Stimulated activated CD4-positive, alpha-beta T cell treated with anti-CD3 and anti-CD28 coated beads, Interleukin-15, amount 100 ng/mL, for 24 hours (primary cell): ENCODE measurements around the gene RIMS4.

Experiments used
- DNase-seq: peaks from one replicate; pipeline ENCODE4 v3.0.0-alpha.2; 2020

Gene RIMS4

DNA sequence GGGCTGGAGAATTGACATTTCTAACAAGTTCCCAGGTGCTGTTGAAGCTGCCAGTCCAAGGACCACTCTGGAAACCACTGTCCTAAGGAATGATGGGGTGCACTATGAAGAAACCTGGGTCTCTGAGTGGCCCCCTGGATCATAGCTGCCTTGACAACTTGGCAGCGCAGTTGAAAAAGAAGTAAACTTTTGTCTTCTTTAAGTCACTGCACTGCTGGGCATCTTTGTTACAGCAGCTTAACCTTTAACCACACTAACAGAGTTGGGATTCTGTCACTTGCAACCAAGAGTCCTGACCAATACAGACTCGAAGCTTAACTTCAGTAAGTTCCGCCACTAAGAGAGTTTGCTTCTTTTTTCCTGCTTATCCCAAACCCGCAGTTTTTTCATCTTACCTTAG is 73.2 kb downstream of the RIMS4 start:
- DNase-seq, result no peak

GRCh38 chr20:44736170-44737021 is 74.0 kb downstream of the RIMS4 start:
- peak; percentile 31 for DNase-seq

- DNase-seq, result no peak
Observed at GRCh38 chr20:44735816-44736169, 74.6 kb downstream of the RIMS4 start.

DNA sequence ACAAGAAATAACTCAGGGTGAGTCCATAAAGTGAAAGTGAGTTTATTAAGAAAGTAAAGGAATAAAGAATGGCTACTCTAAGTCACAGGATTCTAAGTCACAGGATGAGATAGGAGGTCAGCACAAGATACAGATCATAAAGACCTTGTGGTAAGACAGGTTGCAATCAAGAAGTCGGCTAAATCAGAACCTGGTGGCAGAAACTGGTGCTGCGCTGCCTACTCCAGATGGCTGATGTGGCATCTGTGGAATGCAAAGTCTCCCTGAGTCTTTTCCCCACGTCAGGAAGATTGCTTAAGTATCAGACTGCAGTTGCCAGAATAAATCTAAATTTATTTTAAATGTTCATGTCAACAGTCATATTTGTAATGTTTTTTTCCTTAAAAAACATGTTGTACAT is 75.4 kb downstream of the RIMS4 start:
- no peak for DNase-seq

DNA sequence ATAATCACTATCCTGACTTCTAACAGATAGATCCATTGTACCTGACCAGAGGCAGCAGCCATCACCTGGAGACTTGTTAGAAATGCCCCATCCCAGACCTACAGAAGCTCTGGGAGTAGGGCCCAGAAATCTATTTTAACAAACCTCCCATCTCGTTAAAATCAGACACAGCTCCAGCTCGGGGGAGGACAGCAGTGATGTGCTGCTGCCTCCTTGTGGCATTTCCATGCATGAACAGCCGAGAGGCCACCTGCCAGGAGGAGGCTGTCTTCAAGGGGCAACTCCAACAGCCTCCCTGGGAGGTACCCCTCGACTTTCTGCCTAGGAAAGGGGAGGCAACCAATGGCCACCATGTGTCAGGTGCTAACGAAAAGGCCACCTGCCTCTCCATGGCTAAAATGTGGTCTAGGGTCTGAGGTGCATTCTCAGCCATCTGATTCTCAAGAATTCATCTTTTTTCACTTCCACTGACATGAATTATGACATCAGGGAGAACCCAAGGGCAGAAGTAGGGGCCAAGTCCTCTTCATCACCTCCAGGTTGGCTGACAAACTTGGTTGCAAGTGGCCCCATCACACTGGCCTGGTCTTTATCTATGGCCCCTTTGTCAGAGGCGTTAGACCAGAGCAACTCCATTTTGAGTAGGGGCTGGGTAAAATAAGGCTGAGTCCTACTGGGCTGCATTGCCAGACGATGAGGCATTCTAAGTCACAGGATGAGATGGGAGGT is 76.8 kb downstream of the RIMS4 start:
- DNase-seq, result peak; percentile 69

- no peak for DNase-seq
Observed at GRCh38 chr20:44732327-44732726, 78.0 kb downstream of the RIMS4 start.

DNA sequence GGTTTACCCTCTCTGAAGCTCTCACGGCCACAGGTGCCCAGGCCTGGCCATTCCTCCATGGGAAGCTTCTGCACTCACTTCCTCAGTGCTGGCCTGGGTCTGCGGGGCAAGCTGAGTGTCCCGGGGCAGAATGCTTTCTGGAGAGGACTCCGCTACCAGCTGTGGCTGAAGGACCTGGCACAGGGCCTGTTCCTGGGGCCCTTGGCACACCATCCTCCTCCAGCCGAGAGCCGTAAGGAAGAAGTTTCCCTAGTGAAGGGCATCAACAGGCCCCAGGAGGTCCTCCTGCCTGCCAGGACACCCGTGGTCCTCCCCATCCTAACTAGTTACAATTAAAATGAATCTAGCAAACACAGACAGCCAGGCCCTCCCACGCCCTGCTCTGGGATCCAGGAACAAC is 78.7 kb downstream of the RIMS4 start:
- no peak for DNase-seq

DNA sequence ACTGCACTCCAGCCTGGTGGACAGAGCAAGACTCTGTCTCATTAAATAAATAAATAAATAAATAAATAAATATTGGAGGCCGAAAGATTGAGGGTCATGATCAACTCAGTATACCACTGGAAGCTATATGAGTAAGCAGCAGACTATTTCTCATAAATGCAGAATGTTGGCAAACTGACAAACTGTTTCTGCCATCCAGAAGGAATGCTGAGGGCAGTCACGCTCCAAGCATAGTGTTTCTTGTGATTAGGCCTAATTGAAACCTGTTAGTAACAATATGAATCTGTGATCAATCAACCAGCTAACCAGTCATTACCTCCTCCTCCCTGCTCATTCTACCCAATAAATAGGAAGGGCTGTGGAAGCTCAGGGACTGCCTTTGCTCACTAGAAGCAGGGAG is 79.9 kb downstream of the RIMS4 start:
- no peak for DNase-seq

DNA sequence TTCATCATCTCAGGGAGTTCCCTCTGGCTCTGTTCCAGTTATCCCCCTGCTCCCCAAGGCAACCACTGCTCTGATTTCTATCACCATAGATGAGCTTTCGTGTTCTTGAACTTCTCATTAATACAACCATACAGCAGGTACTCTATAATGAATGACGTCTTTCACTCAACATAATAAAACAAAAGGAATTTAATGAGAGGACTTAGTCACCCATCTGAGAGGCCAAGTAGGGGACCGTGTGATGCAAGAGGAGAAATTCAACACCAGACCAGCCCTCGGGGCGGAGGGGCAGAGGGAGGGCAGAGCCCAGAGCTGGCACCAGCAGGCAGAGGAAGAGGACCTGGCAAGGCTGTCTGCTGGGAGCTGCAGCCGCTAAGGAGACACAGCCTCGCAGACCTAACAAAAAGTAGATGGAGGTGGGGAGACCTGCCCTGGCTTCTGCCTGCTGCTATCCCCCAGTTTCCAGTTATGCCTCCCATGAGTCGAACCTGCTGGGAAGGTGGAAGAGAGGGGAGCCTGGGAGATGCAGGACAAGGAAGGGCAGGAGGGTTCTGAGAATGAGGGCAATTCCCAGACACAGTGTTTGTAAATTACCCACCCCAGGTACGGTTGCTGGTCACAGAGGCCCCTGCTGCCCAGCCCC is 81.4 kb downstream of the RIMS4 start:
- no peak for DNase-seq

GRCh38 chr20:44727651-44728050 is 82.7 kb downstream of the RIMS4 start:
- DNase-seq, result no peak

GRCh38 chr20:44727039-44727438 is 83.3 kb downstream of the RIMS4 start:
- no peak for DNase-seq

- DNase-seq, result no peak
Observed at GRCh38 chr20:44725837-44726236, 84.5 kb downstream of the RIMS4 start.

DNA sequence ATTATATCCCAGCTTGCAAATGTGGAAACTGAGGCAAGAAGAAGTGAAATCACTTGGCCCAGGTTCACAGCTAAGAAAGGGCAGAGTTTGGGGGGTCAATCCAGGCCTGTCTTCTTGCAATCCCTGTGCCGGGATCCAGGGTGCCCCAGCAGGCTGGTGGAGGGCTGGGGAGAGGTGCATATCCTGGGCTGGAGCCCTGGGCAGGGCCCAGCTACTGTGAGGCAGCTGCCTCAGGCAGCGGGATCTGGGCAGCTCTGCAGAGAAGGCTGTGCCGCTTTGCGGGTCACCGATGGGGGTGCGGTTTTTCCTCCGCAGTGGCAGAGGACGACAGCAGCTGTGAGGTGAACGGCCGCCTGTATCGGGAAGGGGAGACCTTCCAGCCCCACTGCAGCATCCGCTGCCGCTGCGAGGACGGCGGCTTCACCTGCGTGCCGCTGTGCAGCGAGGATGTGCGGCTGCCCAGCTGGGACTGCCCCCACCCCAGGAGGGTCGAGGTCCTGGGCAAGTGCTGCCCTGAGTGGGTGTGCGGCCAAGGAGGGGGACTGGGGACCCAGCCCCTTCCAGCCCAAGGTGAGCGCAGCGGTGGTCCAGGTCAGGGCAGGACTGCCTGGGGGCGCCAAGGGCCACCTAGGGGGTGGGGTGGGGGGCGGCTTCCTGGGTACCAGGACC is 85.8 kb downstream of the RIMS4 start:
- DNase-seq, result no peak

DNA sequence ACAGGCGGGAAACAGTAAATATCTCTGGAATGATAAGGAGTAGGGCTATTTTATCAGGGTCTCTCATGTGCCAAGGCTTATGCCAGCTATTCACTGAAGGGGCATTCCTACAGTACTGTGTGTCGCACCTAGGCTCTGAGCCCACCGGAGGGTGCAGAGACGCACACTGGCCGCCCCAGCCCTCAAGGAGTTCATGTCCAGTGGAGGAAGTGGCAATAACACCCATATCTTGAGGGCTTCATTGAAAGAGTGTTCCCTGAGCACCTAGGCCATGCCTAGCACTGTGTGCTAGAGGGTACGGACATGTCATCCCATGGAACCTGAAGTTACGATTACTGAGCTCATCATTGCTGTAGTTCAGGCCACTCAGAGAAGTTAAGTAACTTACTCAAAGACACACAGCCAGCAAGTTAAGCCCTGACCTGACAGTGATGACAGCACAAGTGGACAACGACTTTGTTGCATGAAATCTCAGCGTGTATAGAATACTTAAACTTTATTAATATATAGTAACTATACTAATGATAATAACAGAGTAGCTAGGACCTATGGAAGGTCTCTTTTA is 86.5 kb downstream of the RIMS4 start:
- no peak for DNase-seq

- no peak for DNase-seq
Observed at GRCh38 chr20:44723391-44723790, 87.0 kb downstream of the RIMS4 start.

DNA sequence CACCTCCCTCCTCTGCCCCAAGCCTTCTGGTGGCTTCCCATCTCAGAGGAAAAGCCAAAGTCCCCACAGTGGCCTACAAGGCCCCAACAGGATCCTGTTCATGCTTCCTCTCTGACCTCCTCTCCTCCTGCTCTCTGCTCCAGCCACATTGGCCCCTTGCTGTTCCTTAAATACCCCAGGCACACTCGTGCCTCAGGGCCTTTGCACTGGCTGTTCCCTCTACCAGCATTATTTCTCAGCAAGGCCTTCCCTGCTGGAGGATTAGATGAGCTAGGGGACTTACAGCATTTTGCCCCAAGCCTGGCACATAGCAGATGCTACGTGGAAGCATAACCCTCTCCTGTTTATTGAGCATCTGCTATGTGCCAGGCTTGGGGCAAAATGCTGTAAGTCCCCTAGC is 87.4 kb downstream of the RIMS4 start:
- no peak for DNase-seq

GRCh38 chr20:44721785-44722054 is 88.6 kb downstream of the RIMS4 start:
- DNase-seq, result no peak

GRCh38 chr20:44720997-44721784 is 89.2 kb downstream of the RIMS4 start:
- DNase-seq, result no peak

- DNase-seq, result no peak
Observed at GRCh38 chr20:44720621-44720996, 89.7 kb downstream of the RIMS4 start.

GRCh38 chr20:44719841-44720240 is 90.5 kb downstream of the RIMS4 start:
- DNase-seq, result no peak

DNA sequence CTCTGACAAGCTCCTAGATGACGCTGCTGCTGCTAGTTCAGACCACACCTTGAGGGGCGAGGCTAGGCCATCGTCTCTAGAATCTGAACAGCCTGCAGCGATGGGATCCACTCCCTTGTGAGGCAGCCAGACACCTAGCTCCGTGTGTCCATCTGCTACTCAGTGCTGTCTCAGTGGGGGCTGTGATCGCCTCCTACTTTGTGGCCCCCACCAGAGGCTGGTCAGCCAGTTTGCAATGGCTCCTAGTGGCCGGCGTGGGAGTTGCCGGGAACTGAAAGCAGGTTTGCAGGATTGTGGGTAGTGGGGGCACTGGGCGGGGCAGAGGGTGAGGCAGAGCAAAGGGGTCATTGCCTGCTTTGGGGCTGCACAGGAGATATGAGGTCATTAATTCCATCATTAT is 92.4 kb downstream of the RIMS4 start:
- DNase-seq, result no peak

GRCh38 chr20:44716309-44717106 is 93.8 kb downstream of the RIMS4 start:
- DNase-seq, result no peak
